ENCODE measurements around the gene HBA2.

DNA sequence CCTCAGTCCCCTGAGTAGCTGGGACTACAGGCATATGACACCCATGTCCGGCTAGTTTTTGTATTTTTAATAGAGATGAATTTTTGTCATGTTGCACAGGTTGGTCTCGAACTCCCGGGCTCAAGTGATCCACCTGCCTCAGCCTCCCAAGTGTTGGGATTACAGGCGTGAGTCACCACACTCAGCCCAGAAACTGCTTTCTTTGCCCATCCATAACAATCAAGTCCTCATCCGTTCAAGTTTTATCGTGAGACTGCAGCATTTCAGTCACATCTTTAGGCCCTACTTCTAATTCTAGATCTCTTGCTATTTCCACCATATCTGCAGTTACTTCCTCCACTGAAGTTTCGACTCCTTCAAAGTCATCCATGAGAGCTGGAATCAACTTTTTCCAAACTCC is 40.6 kb upstream of the HBA2 start:
- TF ChIP-seq, protein P1, sequence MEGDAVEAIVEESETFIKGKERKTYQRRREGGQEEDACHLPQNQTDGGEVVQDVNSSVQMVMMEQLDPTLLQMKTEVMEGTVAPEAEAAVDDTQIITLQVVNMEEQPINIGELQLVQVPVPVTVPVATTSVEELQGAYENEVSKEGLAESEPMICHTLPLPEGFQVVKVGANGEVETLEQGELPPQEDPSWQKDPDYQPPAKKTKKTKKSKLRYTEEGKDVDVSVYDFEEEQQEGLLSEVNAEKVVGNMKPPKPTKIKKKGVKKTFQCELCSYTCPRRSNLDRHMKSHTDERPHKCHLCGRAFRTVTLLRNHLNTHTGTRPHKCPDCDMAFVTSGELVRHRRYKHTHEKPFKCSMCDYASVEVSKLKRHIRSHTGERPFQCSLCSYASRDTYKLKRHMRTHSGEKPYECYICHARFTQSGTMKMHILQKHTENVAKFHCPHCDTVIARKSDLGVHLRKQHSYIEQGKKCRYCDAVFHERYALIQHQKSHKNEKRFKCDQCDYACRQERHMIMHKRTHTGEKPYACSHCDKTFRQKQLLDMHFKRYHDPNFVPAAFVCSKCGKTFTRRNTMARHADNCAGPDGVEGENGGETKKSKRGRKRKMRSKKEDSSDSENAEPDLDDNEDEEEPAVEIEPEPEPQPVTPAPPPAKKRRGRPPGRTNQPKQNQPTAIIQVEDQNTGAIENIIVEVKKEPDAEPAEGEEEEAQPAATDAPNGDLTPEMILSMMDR (IDR thresholded peaks at IDR 0.05; ENCODE audit: insufficient read depth, low read length, poor library complexity, severe bottlenecking), result no peak
- TF ChIP-seq EZH2phosphoT487 (conservative IDR thresholded peaks at IDR 0.05; ENCODE audit: low read length), result no peak
